ENCODE results near the gene CCL18. TPM values are rescaled to one million over a fixed set of nuclear protein-coding genes. Genes with fewer than 3 reads are reported as not detected.
"Not testable (repeated sequence)": the region's sequence is repeated elsewhere in the genome, so short reads cannot be mapped to it uniquely, and the experiment has no call there.

CCL18 gene
- total and polyA plus RNA-seq, 9 donors: 0.20 to 28.4 (median 0.90) TPM; not detected in 3

DNA sequence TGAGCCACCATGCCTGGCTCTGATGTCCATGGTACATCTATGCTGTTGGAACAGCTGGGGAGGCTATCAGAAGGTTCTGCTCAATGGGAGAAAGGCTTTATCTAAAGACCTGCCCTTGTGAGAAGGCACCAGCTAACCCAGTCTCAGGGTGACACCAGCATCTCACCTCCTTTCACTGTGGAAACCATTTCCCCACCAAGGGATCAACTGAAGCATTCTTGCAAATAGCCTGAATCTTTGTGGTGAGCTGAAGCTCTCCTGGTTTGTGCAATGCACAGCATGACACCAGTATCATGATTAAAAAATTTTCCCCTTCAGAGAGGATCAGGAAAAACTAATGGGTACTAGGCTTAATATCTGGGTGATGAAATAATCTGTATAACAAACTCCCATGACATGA, 5.1 kb downstream of the CCL18 start:
- intact Hi-C loops (cut with DNase I): loop anchor here in 1 of 4 donors (10.0 kb wide), 1 partner anchor 76 kb away; no protein-coding TSS in a partner anchor
- no peak for DNase-seq
- Histone ChIP-seq H3K4me3 (no peak overlapping the region), H3K4me1 (ENCODE audit: insufficient read depth) (no peaks in the 10 kb centered on the region), H3K27ac (no peak overlapping the region), H3K9me3 (no peaks in the 10 kb centered on the region), H3K27me3 (no peaks in the 10 kb centered on the region), H3K36me3 (no peaks in the 10 kb centered on the region)
- TF ChIP-seq EP300 (IDR thresholded peaks at IDR 0.05) (no peak), POLR2A (IDR thresholded peaks at IDR 0.05) (no peak)
- TF ChIP-seq, protein P1, sequence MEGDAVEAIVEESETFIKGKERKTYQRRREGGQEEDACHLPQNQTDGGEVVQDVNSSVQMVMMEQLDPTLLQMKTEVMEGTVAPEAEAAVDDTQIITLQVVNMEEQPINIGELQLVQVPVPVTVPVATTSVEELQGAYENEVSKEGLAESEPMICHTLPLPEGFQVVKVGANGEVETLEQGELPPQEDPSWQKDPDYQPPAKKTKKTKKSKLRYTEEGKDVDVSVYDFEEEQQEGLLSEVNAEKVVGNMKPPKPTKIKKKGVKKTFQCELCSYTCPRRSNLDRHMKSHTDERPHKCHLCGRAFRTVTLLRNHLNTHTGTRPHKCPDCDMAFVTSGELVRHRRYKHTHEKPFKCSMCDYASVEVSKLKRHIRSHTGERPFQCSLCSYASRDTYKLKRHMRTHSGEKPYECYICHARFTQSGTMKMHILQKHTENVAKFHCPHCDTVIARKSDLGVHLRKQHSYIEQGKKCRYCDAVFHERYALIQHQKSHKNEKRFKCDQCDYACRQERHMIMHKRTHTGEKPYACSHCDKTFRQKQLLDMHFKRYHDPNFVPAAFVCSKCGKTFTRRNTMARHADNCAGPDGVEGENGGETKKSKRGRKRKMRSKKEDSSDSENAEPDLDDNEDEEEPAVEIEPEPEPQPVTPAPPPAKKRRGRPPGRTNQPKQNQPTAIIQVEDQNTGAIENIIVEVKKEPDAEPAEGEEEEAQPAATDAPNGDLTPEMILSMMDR (IDR thresholded peaks at IDR 0.05): no peak

DNA sequence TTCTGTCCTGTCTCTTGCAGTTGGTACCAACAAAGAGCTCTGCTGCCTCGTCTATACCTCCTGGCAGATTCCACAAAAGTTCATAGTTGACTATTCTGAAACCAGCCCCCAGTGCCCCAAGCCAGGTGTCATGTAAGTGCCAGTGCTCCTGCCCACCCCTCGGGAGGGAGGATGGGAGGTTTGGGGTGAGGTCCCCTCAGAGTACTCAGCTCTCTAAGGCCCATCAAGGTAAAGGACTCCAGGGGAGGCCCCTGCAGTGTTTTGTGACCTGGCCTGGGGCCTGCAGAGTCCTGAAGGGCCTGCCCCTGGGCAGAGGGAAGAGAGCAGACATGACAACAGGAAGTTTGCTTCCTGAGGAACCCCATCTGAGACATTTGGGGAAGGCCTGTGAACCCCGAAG, 6.4 kb downstream of the CCL18 start:
- no peaks in the 10 kb centered on the region for H3K36me3 ChIP-seq
- no peaks in the 10 kb centered on the region for H3K27me3 ChIP-seq
- no peak for TF ChIP-seq EP300 (IDR thresholded peaks at IDR 0.05)
- TF ChIP-seq POLR2A (IDR thresholded peaks at IDR 0.05): no peak
- TF ChIP-seq, protein P1 (IDR thresholded peaks at IDR 0.05): no peak
- no peaks in the 10 kb centered on the region for H3K4me1 ChIP-seq (ENCODE audit: insufficient read depth)
- H3K4me3 ChIP-seq: no peak overlapping the region
- no peak for DNase-seq
- H3K27ac ChIP-seq: no peak overlapping the region
- WGBS, 3 donors: 67 to 77% (median 69%) methylated on average over 3 of the region's 3 CpGs
- H3K9me3 ChIP-seq: no peaks in the 10 kb centered on the region
- intact Hi-C loops (cut with DNase I): no loop called here

DNA sequence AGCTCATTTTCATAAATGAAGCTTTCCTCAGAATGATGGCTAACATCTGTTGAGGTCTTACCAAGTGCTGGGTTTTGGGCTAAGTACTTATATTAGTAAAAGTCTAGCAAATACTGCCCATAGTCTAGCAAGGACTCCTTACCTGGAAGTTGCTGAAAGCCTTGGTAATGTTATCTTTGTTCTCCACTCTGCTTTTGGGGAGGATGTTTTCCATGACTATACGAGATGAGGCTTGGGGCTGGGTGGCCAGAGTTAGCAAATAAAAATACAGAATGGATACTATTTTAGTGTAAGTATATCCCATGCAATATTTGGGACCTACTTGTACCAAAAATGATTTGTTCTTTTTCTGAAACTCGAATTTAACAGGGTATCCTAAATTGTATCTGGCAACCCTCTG, 7.7 kb downstream of the CCL18 start:
- H3K27ac ChIP-seq: no peak overlapping the region
- WGBS, 3 donors: 35 to 53% (median 44%) methylated on average over 2 of the region's 2 CpGs
- no peak for DNase-seq
- TF ChIP-seq EP300 (IDR thresholded peaks at IDR 0.05): no peak
- H3K27me3 ChIP-seq: no peaks in the 10 kb centered on the region
- H3K9me3 ChIP-seq: no peaks in the 10 kb centered on the region
- H3K36me3 ChIP-seq: no peaks in the 10 kb centered on the region
- intact Hi-C loops (cut with DNase I): no loop called here
- no peaks in the 10 kb centered on the region for H3K4me1 ChIP-seq (ENCODE audit: insufficient read depth)
- no peak overlapping the region for H3K4me3 ChIP-seq

DNA sequence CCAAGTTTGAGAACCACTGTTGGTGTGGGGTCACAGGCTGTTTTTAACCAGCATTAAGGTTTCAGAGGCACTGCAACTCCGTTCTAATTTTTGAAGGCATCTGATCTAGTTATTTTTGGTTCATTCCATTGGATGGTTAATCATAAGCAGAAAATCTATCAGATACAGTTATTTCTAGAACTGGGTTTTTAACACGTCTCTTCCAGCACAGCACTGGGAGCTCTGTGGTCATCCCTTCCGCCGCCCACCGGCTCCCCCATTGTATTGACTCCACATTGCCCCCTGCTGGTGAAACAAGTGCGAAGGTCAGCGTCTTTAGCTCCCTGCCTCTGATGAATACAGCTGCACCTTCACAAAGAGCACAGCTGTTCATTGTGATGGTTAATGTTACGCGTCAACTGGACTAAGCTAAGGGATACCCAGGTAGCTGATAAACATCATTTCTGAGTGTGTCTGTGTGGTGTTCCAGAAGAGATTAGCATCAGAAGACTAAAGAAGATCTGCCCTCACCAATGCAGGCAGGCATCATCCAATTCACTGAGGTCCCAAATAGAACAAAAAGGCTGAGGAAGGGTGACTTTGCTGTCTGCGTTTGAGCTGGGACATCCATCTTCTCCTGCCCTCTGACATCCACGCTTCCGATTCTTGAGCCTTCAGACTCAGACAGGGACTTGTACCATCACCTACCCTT, 8.5 kb downstream of the CCL18 start:
- Histone ChIP-seq H3K4me1 (ENCODE audit: insufficient read depth) (no peaks in the 10 kb centered on the region), H3K27ac (no peak overlapping the region), H3K4me3 (no peak overlapping the region), H3K9me3 (no peaks in the 10 kb centered on the region), H3K36me3 (no peaks in the 10 kb centered on the region), H3K27me3 (no peaks in the 10 kb centered on the region)
- DNase-seq: no peak
- intact Hi-C loops (cut with DNase I): no loop called here
- TF ChIP-seq EP300 (IDR thresholded peaks at IDR 0.05) (no peak), POLR2A (IDR thresholded peaks at IDR 0.05) (no peak)
- TF ChIP-seq, protein P1 (IDR thresholded peaks at IDR 0.05): no peak
- WGBS, 3 donors: 33 to 41% (median 39%) methylated on average over 12 of the region's 12 CpGs

DNA sequence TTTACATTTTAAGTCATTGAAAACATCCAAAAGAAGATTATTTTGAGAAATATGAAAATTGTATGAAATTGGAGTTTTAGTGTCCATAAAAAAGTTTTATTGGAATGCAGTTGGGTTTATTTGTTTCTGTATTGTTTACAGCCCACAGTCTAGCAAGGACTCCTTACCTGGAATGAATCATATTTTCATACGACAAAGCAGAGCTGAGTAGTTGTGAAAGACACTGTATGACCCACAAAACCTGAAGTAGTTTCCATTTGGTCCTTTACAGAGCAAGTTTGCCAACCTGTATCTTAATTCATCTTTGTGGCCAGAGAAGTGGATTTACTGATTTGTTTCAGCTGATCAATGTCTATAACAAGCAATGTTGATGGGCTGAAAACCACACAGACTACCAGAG, 10.3 kb downstream of the CCL18 start:
- no peak for DNase-seq
- Histone ChIP-seq H3K36me3 (no peaks in the 10 kb centered on the region), H3K4me3 (no peak overlapping the region), H3K4me1 (ENCODE audit: insufficient read depth) (no peaks in the 10 kb centered on the region), H3K27ac (no peak overlapping the region), H3K27me3 (no peaks in the 10 kb centered on the region), H3K9me3 (no peaks in the 10 kb centered on the region)
- intact Hi-C loops (cut with DNase I): no loop called here
- TF ChIP-seq EP300 (IDR thresholded peaks at IDR 0.05) (no peak), POLR2A (IDR thresholded peaks at IDR 0.05) (no peak)
- TF ChIP-seq, protein P1 (IDR thresholded peaks at IDR 0.05): no peak
- 82 to 86% (median 83%) methylated on average over 1 of the region's 1 CpG for WGBS, 3 donors

DNA sequence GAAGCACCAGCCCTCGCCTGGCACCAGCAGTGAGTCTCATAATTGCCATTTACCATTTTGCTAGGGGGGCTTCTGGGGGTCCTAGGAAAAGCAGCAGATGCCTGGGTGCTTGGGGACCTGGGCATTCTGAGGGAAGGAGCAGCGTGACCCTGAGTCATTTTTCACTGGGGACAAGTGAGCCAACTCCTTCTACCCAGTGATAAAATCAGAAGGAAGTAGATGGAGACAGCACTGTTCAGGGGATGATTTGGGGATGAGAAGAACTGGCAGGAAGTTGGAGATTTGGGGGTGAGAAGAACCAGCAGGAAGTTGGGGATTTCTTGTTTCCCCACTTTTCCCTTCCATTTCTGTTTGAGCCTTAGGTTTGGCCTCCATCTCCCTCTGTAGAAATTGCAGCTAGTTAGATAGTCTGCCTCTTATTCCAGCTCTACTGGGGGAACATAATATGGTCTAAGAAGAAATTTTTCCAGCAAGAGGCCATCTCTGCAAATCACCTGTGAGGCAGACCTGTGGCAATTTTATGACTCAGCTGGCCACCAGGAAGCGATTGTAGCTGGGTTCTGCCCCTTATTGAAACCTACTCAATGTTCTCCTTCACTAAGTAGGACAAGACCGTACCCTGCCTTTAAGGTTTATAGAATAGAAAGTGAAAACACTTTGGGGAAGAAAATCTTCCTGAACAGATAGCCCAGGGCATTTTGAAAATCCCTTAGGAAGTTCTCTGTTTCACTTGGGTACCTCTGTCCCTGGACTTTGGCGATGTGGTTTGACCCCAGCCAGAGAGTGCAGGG, 17.8 kb downstream of the CCL18 start:
- 69 to 75% (median 73%) methylated on average over 5 of the region's 5 CpGs for WGBS, 3 donors
- H3K27ac ChIP-seq; H3K4me1 ChIP-seq (ENCODE audit: insufficient read depth): not testable (repeated sequence)

DNA sequence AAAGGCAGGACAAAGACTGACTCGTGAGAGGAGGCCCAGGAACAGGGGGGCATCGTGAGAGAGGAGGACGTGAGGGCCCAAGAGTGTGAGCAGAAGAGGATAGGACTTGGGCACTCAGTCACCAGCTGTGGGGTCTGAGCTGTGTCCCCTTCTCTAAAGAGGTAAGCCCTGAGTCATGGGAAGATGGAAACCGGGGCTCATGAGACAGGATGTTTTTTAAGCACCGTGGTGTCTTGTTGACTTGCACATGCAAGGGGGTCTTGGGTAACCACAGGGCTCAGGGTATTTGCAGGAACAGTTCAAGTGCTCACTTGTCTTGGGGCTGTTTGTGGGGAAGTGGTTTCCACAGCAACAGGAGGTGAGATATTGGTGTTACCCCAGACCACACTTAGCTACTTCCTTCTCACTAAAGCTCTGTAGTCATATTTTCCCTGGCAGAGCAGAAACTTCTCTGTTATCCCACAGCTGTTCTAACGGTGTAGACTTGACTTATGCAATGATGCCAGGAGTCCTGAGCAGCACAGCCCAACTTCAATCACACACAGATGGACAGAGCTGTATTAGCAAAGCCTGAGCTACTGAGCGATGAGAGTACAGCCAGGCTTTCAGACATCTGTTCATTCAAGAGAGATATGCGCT, 18.5 kb downstream of the CCL18 start:
- DNase-seq; intact Hi-C loops (cut with DNase I); H3K27me3 ChIP-seq; H3K27ac ChIP-seq; H3K4me3 ChIP-seq; H3K4me1 ChIP-seq (ENCODE audit: insufficient read depth); H3K9me3 ChIP-seq; H3K36me3 ChIP-seq: not testable (repeated sequence)
- whole genome bisulfite sequencing, 3 donors: 54 to 73% (median 69%) methylated on average over 7 to 8 of the region's 8 CpGs

More for the DNA sequence above, 17.8 kb downstream of the CCL18 start:
- DNase-seq; H3K4me3 ChIP-seq; intact Hi-C loops (cut with DNase I); H3K36me3 ChIP-seq; H3K27me3 ChIP-seq; H3K9me3 ChIP-seq: not testable (repeated sequence)
